Glutamatergic neuron (in vitro differentiated cells): ENCODE data around the gene NR2F1. TPM values are rescaled to one million over a fixed set of nuclear protein-coding genes. Genes with fewer than 3 reads are reported as not detected.

ENCODE experiments used
- DNase-seq: peaks from one replicate; pipeline ENCODE4 v3.0.0; 2022
- H3K27ac Mint-ChIP-seq: one replicate; pipeline ENCODE4 v1.8.0; 2020; ENCODE audit warnings: mild to moderate bottlenecking, mixed read lengths, inconsistent platforms; ENCODE audit not compliant: unreplicated experiment
- H3K27me3 Mint-ChIP-seq: one replicate; pipeline ENCODE4 v1.8.0; 2020; ENCODE audit warnings: mild to moderate bottlenecking, moderate library complexity, mixed read lengths, inconsistent platforms; ENCODE audit not compliant: unreplicated experiment
- H3K36me3 Mint-ChIP-seq: one replicate; pipeline ENCODE4 v1.8.0; 2020; ENCODE audit warnings: mild to moderate bottlenecking, mixed read lengths, inconsistent platforms; ENCODE audit not compliant: unreplicated experiment
- H3K4me1 Mint-ChIP-seq: one replicate; pipeline ENCODE4 v1.8.0; 2020; ENCODE audit warnings: mild to moderate bottlenecking, low read depth, mixed read lengths, inconsistent platforms; ENCODE audit not compliant: unreplicated experiment
- H3K4me3 Mint-ChIP-seq: one replicate; pipeline ENCODE4 v1.8.0; 2020; ENCODE audit warnings: mild to moderate bottlenecking, mixed read lengths, inconsistent platforms; ENCODE audit not compliant: unreplicated experiment
- H3K9me3 Mint-ChIP-seq: one replicate; pipeline ENCODE4 v1.8.0; 2020; ENCODE audit warnings: mild to moderate bottlenecking, moderate library complexity, mixed read lengths, inconsistent platforms; ENCODE audit not compliant: unreplicated experiment
- total RNA-seq: library from RNA; stranded (reverse); fragmentation: NEBNext Ultra II Directional; extraction: Animal tissue kit (Norgen Biotek cat#: 25700); gene quantifications from one replicate; pipeline ENCODE4 v1.2.1, GENCODE V29; 2021; ENCODE audit not compliant: unreplicated experiment
- TF ChIP-seq, protein P1 (sequence below): fragments of 200-600 bp; sonication (generic); IDR thresholded peaks from one replicate; pipeline ENCODE4 v1.5.0; 2021; ENCODE audit not compliant: partially characterized antibody, unreplicated experiment

The NR2F1 gene
- total RNA-seq, 1 donor from 2014 or later, result 0.37 TPM

DNA sequence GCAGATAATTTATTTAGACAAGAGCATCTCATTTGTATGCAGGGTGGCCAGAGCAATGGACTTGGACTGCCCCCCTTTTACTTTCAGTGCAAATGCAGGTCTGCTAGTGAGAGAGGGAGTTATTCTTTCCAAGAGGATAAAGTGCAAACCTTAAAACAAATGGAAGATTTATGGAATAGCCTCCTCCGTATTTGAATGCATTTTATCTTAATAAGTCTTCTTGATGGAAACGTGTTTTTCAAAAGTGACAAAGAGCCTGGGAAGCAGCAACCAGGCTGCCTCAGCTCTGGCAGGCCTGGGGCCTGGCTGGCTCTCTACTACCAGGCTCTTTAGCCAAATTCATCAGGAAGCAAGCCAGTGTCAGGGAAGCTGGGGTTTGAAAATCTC, 6.8 kb downstream of the NR2F1 start:
- no peak overlapping the region for H3K4me3 Mint-ChIP-seq
- peaks cover 35% of the 10 kb centered on the region for H3K27me3 Mint-ChIP-seq
- TF ChIP-seq, protein P1, sequence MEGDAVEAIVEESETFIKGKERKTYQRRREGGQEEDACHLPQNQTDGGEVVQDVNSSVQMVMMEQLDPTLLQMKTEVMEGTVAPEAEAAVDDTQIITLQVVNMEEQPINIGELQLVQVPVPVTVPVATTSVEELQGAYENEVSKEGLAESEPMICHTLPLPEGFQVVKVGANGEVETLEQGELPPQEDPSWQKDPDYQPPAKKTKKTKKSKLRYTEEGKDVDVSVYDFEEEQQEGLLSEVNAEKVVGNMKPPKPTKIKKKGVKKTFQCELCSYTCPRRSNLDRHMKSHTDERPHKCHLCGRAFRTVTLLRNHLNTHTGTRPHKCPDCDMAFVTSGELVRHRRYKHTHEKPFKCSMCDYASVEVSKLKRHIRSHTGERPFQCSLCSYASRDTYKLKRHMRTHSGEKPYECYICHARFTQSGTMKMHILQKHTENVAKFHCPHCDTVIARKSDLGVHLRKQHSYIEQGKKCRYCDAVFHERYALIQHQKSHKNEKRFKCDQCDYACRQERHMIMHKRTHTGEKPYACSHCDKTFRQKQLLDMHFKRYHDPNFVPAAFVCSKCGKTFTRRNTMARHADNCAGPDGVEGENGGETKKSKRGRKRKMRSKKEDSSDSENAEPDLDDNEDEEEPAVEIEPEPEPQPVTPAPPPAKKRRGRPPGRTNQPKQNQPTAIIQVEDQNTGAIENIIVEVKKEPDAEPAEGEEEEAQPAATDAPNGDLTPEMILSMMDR, result no peak
- peaks cover 11% of the 10 kb centered on the region for H3K4me1 Mint-ChIP-seq
- peaks cover 17% of the 10 kb centered on the region for H3K9me3 Mint-ChIP-seq
- no peaks in the 10 kb centered on the region for H3K36me3 Mint-ChIP-seq
- H3K27ac Mint-ChIP-seq, result no peak overlapping the region
- DNase-seq, result no peak

DNA sequence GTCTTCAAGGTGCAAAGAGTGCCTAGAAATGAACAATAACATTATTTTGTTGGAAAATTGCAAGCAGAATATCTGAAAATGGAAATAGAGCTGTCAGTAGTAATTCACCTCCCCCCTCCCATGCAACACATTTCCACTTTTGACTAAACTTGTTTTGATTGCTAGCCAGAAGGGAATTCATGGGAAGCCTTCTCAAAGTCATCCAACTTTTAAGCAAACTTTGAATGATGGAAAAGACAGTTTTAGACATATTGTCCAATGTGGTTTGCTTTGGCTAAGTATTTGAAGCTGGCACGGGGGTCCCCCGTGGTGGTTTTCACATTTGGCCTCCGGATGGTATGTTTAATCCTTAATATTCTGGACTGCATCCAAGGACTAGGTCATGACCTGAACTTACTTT, 7.5 kb downstream of the NR2F1 start:
- no peak for DNase-seq
- no peaks in the 10 kb centered on the region for H3K36me3 Mint-ChIP-seq
- TF ChIP-seq, protein P1, result no peak
- no peak overlapping the region for H3K27ac Mint-ChIP-seq
- peaks cover 17% of the 10 kb centered on the region for H3K9me3 Mint-ChIP-seq
- peaks cover 12% of the 10 kb centered on the region for H3K4me1 Mint-ChIP-seq
- H3K27me3 Mint-ChIP-seq, result peaks cover 40% of the 10 kb centered on the region
- H3K4me3 Mint-ChIP-seq, result no peak overlapping the region

DNA sequence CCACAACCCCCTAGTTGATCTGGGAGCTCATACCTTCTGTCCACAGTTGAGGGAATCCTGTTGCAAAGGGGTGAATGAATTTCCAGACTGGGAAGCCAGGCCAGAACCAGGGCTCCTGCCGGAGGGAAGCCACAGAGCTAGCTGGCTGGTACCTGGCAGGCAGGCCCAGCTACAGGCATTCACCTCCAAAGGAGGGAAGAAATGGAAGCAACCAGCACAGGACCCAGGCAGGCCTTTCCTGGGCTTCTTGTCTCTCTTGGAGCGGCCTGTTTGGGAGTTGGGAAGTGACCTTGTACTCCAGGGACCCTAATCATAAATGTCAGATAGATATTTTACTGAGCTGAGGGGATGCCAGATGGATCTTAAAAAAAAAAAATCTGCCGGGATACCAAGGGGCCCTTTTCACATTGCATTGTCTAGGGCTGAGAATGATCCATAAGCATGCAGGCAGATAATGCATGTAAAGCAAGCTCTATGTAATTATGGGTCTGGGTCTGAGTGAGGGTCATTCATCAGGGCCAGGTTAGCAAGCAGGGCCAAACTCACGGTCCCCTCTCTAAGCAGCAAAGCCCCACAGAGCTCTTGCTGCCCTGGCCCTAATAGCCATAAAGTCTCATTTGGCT, 8.4 kb downstream of the NR2F1 start:
- Mint-ChIP-seq H3K4me3 (no peak overlapping the region), H3K4me1 (peaks cover 10% of the 10 kb centered on the region), H3K27me3 (peaks cover 40% of the 10 kb centered on the region), H3K27ac (no peak overlapping the region), H3K9me3 (peaks cover 11% of the 10 kb centered on the region), H3K36me3 (no peaks in the 10 kb centered on the region)
- TF ChIP-seq, protein P1, result no peak
- DNase-seq, result no peak

DNA sequence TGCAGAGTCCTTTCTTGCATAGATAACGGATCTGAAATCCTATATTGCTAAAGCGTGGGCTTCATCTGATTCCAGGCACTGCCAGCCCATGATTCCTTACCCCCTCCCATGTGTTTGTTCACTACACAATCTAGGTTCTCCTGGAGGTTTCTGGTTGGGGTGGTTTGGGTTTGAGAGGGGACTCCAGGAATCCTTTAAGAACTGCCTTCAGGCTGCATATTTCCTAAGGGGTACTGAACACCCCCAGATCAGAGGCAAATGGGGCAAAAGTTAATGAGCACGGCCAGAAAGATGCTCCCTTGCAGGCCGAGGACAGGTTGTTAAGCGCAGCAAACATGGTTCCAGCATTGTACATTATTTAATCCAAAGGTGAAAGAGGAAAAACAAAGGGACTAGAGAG, 9.9 kb downstream of the NR2F1 start:
- no peak for DNase-seq
- no peak overlapping the region for H3K27ac Mint-ChIP-seq
- peaks cover 6% of the 10 kb centered on the region for H3K9me3 Mint-ChIP-seq
- peaks cover 6% of the 10 kb centered on the region for H3K4me1 Mint-ChIP-seq
- no peak overlapping the region for H3K4me3 Mint-ChIP-seq
- peaks cover 40% of the 10 kb centered on the region for H3K27me3 Mint-ChIP-seq
- no peaks in the 10 kb centered on the region for H3K36me3 Mint-ChIP-seq
- TF ChIP-seq, protein P1, result no peak

DNA sequence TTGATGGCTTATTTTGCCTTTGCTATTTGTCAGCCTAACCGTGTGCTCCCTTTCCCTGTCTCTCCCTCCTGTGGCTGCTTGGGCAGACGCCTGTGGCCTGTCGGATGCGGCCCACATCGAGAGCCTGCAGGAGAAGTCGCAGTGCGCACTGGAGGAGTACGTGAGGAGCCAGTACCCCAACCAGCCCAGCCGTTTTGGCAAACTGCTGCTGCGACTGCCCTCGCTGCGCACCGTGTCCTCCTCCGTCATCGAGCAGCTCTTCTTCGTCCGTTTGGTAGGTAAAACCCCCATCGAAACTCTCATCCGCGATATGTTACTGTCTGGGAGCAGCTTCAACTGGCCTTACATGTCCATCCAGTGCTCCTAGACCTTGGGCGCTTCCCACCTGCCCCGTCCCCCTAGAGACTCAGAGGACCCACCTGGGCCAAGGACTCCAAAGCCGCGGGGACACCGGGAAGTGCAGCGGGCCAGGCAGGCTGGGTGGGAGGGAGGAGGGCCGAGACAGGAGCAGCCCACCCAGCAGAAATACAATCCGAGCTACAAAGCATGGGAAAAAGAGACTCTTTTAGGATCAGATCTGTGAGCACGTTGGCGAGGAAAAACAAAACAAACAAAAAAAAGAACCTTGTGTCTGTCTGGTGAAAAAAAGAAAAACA, 10.6 kb downstream of the NR2F1 start:
- no peak overlapping the region for H3K4me3 Mint-ChIP-seq
- DNase-seq, result peak; percentile 28
- TF ChIP-seq, protein P1, result no peak
- no peak overlapping the region for H3K27ac Mint-ChIP-seq
- H3K9me3 Mint-ChIP-seq, result peaks cover 9% of the 10 kb centered on the region
- H3K36me3 Mint-ChIP-seq, result no peaks in the 10 kb centered on the region
- H3K4me1 Mint-ChIP-seq, result peaks cover 5% of the 10 kb centered on the region
- H3K27me3 Mint-ChIP-seq, result peaks cover 42% of the 10 kb centered on the region
